ENCODE measurements around the gene LMNTD2.

Gene LMNTD2

GRCh38 chr11:567011-567628 lies 6.6 kb upstream of the LMNTD2 start:
- no peak for DNase-seq

DNA sequence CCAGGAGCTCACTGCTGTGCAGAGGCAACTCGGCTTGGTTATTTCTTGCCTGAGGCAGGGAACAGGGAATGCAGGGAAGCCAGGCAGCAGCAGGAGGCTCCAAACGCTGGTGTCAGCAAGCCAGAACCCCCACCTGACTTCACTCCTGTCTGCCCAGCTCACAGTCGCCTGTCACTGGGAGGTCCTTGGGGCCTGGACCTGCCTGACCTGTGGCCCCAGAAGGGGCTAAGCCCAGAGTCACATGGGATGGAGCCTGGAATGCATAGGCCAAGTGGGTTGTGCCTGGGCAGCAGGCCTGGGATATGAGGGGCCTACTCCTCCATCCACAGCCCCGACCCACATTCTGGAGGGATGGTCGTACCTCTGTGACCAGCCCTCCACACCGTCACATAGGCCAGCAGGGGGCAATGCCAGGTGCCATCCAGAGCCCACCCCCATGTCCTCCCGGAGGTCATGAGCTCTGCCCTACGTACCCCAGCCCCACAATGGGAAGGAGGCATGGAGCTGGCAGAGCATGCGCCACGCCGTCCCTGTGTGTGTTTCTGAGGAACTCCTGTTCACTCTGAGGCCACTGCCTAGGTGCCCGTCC lies 5.5 kb upstream of the LMNTD2 start:
- no peak for DNase-seq

DNA sequence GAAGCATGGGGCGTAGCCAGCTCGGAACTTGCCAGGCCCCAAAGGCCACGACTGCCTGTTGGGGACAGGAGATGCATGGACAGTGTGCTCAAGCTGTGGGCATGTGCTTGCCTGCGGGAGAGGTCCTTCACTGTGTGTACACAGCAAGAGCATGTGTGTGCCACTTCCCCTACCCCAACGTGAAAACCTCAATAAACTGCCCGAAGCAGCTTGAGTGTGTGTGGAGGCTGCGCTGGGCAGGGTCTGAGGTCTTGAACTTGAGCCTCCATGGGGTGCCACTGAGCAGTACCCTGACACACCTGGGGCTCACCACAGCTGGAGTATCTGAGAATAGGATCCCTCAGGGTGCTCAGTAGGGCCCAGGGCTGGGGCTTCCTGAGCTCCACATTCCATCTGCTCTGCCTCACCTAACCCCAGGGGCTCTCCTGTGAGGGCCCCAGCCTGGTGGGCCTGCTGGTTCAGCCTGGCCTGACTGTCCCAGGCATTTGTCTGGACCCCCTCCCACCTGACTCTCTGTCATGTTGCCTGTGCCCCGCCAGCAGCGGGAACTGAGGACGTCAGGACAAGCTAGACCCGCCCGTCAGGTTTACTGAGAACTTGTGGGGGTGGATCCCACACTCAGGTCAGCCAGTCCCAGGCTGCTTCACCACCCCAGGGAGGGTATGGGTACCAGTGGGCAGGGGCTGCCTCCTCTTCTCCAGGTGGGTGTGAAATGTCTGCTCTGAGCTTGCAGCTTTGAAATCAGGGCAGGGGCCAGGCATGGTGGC lies 3.5 kb upstream of the LMNTD2 start:
- DNase-seq, result no peak

GRCh38 chr11:563066-563811 lies 2.7 kb upstream of the LMNTD2 start:
- DNase-seq, result no peak

GRCh38 chr11:562046-562645 lies 1.6 kb upstream of the LMNTD2 start:
- no peak for DNase-seq

DNA sequence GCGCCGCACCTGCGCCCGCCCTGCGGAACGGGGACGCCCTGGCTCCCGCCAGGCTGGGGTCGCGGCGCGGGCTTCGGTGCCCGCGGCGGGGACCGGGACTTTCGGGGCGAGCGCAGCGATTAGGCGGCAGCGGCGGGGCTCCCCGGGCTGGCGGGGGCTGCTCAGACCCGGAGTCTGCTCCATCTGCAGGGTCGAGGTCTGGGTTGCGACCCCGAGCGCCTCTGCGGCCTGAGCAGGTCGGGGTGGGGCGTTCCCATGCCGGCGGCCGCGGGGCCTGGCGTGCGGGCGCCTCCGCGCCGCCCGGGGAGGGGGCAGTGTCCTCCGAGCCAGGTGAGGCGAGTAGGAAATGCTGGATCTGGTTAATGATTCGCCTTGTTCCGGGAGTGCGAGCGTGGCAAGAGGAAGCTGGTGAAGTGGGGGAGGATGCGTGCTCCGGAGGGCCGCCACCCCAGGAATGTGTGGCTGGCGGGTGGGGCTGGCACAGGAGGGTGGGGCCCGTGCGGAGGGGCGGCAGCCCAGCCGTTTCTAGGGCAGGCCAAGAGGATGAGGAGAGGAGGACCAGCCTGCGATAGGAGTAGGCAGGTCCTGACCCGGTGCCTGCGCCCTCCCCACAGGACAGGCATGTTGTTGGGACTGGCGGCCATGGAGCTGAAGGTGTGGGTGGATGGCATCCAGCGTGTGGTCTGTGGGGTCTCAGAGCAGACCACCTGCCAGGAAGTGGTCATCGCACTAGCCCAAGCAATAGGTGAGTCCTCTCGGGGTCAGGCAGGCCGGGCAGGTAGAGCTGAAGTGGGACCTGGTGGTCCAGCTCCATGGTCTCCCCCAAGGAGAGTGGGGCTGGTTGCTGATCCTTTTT lies 838 bp upstream of the LMNTD2 start:
- DNase-seq, result no peak

DNA sequence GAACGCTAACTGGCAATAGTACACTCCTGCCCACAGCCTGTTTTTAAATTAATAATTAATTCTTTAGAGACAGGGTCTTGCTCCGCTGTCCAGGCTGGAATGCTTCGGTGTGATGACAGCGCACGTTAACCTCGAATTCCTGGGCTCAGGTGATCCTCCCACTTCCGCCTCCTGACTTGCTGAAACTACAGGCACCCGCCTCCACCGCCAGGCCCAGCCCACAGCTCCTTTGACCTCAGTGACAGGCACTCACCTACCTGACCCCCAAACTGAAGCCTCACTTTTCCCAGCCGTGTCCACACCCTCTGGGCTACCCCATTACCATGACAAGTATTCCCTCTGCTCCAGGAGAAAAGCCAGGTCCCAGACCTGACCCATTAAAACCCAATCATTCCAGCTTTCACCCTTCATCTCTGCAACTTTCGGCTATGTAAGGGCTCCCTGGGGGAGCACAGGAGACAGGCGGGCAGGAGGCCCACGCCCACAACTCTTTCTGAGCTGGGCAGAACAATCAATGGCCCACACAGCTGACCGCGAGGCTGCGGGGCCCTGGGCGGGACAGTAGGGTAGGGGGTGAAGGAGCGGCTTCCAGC lies 730 bp downstream of the LMNTD2 start:
- DNase-seq, result no peak

DNA sequence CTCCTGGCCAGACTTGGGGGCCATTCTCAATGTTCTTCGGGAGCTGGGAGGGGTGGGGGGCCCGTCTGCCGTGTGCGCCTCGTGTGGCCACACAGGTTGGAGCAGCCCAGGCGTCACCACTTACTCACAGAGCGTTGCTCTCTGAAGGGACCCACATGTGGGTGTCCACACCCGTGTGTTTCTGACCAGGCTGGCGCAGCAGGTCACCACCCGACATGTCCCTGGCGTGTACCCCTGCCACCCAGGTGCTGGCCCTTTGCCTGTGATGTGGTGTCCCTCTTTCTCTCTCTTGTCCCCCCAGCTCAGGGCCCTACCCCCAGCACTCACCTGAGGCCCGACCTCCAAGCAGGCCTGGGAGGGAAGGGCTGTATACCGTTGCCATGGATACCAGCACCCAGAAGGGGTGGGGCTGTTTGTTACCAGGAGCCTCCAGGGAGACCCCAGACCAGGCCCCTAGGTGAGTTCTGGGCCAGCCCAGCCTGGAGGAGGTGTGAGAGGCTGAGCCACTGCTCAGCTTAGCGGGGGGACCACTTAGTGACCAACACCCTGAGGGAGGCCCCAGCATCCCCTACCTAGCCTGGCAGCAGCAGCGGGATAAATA lies 1.4 kb downstream of the LMNTD2 start:
- DNase-seq, result no peak

- DNase-seq, result no peak
These were observed 2.0 kb downstream of the LMNTD2 start for GRCh38 chr11:558503-558902.

GRCh38 chr11:557328-558132 lies 3.0 kb downstream of the LMNTD2 start:
- DNase-seq, result no peak

- no peak for DNase-seq
These were observed 3.8 kb downstream of the LMNTD2 start for GRCh38 chr11:556662-557256.

DNA sequence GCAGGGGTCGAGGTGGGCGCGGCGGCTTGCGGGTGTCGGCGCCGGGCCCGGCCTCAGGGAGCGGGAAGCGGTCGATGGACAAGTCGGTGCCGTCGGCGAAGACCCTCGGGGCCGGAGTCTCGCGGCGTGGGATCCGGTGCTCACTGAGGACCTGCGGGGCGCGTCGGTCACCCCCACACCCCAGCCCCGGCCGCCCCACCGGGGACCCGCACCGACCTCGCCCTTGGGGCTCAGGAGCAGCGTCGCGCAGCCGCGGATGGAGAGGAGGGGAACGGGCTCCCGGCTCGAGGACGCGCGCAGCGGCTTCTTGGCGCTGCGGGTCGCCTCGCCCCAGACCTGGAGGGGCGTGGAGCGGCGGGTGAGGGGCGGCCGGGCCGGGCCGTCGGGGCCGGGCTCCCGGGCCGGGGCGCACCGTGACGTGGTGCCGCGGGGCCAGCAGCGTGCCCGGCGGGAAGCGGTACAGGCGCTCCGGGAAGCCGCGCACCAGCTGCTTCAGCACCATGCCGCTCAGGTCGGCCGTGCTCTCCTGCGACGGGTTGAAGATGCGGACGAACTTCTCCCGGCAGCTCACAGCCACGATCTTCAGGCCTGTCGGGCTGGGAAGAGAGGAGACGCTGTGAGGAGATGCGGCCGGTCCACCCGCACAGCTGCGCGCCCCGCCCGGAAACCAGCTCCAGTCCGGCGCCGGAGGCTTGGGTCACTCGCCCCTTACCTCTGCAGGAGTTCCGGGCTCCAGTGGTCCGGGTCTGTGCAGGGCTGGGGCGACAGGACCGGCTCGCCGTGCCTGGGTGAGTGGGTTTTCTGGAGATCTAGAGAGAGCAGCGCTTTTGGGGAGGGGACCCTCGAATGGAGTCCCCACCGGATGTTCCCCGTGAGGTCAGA lies 4.5 kb downstream of the LMNTD2 start:
- DNase-seq, result no peak

DNA sequence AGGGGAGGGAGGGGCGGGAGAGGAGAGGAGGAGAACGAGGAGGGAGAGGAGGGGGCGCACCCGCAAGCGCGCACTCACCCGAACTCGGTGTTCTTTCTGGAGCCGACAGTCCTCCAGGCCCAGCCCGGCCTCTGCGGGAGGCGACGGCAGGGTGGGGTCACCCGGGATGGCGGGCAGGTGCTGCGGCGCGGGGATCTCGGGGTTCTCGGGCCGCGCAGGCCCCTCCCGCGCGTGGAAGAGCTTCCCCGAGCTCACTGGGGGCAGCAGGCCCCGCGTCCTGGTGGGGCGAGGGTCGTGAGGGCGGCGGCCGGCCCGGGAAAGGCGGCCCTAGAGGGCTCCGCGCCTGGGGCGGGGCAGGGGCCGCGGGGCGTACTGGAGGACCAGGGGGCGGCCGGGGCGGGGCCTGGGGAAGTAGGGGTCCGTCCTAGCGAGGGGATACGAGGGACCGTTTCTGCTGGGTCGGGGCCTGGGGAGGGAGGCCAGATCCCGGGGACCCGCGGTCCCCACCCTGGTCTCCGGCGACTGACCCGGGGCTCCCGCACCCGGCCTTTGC lies 5.2 kb downstream of the LMNTD2 start:
- DNase-seq, result no peak

GRCh38 chr11:554428-555226 lies 5.9 kb downstream of the LMNTD2 start:
- DNase-seq, result peak; percentile 69

GRCh38 chr11:553988-554340 lies 6.6 kb downstream of the LMNTD2 start:
- DNase-seq, result no peak

- DNase-seq, result no peak
These were observed 7.2 kb downstream of the LMNTD2 start for GRCh38 chr11:553083-553987.

GRCh38 chr11:551596-551995 lies 8.9 kb downstream of the LMNTD2 start:
- no peak for DNase-seq
